GM18511 (cell line): ENCODE results near the gene CCDC136.

Experiments used
- ATAC-seq: cut with Tn5 transposase; IDR thresholded peaks from one replicate; pipeline ENCODE4 v1.9.1; 2021; ENCODE audit warnings: mild to moderate bottlenecking, moderate library complexity; ENCODE audit not compliant: unreplicated experiment

Gene CCDC136

DNA sequence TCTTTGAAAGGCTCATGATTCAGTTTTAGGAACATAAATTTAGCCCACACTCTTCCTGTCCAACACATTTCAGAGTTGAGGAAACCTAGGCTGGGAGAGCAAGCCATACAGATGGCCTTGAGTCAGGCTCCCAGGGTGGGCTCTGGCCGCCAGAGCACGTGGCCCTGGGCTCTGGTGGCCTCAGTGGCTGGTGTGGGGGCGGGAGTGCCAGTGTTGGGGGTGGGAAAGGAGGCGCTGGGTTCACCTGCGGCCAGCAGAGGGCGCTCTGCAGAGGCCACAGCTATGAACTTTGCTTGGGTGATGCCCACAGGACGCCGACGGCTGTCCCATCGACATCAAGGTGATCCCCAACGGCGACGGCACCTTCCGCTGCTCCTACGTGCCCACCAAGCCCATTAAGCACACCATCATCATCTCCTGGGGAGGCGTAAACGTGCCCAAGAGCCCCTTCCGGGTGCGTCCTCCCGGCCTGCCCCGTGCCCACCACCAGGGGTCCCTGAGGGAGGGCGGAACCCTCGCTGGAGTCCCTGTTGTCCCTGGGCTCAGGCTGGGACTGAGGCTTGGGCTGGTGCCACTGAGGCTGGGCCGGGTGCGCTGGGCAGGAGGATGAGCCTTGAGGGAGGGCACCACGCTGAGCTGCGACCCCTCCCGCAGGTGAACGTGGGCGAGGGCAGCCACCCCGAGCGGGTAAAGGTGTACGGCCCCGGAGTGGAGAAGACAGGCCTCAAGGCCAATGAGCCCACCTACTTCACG, 50.3 kb downstream of the CCDC136 start:
- no peak for ATAC-seq

DNA sequence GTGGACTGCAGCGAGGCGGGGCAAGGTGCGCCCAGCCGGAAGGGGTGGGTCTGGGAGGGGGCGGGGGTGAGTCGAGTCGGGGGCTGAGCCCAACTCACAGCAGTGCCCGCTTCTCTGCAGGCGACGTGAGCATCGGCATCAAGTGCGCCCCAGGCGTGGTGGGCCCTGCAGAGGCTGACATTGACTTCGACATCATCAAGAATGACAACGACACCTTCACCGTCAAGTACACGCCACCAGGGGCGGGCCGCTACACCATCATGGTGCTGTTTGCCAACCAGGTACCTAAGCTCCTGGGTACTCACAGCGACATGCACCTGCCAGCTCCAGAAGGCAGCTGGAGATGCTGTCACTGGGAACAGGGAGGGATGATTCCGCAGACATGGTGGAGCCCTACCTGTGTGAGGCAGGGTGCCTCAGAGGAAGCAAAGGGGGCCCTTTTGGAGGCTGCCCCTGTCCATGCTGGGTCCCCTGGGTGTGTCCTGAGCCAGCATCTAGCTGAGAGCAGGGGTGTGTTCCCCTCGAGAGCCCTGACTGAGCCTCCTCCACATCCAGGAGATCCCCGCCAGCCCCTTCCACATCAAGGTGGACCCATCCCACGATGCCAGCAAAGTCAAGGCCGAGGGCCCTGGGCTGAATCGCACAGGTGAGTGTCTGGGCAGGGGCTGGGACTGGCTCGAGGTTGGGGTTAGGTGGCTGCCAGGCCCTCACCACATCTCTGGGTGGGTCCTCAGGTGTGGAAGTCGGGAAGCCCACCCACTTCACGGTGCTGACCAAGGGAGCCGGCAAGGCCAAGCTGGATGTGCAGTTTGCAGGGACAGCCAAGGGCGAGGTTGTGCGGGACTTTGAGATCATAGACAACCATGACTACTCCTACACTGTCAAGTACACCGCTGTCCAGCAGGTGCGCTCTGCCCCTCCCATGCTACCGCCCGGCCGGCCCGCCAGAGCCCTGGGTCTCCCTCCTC, 51.2 kb downstream of the CCDC136 start:
- ATAC-seq = no peak

DNA sequence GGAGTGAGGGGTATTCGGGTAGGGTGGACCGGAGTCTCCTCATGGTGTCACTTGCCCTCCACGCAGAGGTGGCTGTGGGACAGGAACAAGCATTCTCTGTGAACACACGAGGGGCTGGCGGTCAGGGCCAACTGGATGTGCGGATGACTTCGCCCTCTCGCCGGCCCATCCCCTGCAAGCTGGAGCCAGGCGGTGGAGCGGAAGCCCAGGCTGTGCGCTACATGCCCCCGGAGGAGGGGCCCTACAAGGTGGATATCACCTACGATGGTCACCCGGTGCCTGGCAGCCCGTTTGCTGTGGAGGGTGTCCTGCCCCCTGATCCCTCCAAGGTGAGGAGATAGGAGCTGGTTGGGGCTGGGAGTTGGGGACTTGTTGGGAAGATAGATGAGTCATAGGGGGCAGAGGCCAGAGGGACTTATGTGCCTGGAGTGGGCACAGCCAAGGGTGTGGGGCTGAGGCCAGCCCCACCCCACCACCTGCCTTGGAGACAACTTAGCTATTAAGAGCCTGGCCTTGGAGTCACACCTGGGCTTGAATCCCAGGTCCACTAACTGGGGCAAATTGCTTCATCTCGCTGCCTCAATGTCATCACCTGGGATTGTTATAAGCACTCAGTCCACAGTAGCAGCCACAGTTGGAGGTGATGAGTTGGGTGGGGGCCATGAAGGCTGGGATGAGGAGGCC, 52.3 kb downstream of the CCDC136 start:
- ATAC-seq = no peak

DNA sequence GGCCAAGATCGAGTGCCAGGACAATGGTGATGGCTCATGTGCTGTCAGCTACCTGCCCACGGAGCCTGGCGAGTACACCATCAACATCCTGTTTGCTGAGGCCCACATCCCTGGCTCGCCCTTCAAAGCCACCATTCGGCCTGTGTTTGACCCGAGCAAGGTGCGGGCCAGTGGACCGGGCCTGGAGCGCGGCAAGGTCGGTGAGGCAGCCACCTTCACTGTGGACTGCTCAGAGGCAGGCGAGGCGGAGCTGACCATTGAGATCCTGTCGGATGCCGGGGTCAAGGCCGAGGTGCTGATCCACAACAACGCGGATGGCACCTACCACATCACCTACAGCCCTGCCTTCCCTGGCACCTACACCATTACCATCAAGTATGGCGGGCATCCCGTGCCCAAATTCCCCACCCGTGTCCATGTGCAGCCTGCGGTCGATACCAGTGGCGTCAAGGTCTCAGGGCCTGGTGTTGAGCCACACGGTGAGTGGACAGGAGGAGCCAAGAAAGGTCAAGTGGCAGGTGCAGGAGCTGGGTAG, 53.1 kb downstream of the CCDC136 start:
- no peak for ATAC-seq

DNA sequence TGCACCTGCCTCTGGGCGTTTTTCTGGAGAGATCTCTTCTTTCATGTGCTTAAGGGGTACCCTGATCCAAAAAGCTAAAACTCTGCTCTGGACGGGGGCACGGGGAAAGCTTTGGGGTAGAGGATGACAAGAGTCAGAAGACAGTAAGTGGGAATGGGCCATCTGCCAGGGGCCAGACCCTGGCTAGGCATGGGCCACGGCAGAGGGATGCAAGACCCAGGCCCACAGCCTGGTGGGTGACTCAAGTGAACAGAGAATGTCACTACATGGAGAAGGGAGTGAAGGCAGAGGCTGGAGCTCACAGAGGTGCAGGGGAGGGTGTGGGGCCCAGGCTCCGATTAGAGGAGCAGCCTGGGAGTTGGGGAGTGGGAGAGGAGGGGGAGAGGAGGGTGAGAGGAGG, 53.7 kb downstream of the CCDC136 start:
- ATAC-seq = no peak

DNA sequence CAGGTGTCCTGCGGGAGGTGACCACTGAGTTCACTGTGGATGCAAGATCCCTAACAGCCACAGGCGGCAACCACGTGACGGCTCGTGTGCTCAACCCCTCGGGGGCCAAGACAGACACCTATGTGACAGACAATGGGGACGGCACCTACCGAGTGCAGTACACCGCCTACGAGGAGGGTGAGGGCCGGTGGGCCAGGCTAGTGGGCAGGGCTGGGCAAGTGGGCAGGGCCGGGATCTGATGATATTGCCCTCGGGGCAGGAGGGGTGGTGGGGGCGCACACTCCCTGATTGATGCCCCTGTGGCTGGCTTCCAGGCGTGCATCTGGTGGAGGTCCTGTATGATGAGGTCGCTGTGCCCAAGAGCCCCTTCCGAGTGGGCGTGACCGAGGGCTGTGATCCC, 54.2 kb downstream of the CCDC136 start:
- ATAC-seq = no peak

DNA sequence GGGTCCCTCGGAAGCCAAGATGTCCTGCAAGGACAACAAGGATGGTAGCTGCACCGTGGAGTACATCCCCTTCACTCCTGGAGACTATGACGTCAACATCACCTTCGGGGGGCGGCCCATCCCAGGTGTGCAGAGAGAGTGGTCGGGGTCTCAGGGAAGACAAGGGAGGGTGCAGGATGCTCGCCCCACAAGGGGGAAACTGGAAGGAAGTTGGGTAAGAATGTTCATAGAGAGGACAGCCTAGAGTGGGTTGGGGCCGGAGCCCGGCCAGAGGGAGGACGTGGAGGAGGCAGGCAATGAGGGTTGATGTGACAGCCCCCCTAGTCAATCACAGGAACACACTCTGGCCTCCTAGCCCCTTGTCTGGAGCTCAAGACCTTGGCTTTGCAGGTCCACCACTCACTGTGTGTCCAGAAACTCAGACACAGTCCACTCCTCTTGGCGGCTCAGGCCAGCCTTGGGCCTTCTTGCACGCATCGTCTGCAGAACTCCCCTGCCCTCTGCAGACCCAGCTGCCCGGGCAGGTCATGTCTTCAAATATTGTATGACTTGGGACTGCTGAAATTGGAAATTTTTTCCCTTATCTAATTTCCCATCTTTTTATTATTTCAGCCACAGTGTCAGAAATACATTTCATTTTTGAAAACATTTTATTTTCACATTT, 55.1 kb downstream of the CCDC136 start:
- ATAC-seq = no peak

DNA sequence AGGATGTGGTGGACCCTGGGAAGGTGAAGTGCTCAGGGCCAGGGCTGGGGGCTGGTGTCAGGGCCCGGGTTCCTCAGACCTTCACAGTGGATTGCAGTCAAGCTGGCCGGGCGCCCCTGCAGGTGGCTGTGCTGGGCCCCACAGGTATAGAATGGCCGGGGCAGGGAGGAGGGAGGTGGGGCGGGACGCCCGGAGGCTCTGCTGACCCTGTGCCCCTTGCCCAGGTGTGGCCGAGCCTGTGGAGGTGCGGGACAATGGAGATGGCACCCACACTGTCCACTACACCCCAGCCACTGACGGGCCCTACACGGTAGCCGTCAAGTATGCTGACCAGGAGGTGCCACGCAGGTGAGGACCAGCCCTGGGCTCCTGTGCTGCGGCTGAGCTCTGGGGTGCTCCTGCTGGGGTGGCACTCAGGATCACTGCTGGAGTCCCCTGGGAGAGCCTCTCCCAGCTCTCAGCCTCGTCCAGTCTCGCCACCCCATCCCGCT, 56.0 kb downstream of the CCDC136 start:
- no peak for ATAC-seq

DNA sequence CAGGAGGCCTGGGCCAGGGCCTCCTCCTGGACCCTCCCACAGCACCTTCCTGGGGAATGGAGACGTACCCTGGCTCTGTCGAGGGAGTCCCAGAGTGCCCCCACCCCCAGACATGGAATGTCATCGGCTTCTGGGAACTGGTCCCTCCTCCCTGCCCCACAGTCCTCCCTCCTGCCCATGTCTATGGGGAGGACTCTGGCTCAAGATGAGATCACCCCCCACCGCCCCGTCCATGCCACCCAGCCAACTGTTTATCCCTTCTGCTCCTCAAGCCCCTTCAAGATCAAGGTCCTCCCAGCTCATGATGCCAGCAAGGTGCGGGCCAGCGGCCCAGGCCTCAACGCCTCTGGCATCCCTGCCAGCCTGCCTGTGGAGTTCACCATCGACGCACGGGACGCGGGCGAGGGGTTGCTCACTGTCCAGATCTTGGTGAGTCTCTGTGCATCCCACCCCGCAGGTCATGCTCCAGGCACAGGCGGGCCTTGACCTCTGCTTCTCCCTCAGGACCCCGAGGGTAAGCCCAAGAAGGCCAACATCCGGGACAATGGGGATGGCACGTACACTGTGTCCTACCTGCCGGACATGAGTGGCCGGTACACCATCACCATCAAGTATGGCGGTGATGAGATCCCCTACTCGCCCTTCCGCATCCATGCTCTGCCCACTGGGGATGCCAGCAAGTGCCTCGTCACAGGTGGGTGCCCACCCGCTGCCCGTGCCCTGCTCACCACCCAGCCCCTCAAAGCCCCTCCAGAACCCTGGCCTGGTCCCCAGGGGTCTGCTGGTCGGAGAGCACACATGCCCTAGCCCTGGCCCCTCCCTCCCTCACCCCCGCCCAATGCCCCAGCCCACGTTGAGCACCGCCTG, 56.8 kb downstream of the CCDC136 start:
- no peak for ATAC-seq

DNA sequence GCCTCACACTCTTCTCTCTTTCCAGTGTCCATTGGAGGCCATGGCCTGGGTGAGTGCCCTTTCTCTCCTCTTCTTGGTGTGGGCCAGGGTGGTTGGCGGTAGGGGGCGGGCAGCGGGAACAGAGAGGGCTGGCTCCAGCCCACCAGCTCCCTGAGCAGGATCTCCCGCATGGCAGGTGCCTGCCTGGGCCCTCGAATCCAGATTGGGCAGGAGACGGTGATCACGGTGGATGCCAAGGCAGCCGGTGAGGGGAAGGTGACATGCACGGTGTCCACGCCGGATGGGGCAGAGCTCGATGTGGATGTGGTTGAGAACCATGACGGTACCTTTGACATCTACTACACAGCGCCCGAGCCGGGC, 57.4 kb downstream of the CCDC136 start:
- ATAC-seq = no peak

DNA sequence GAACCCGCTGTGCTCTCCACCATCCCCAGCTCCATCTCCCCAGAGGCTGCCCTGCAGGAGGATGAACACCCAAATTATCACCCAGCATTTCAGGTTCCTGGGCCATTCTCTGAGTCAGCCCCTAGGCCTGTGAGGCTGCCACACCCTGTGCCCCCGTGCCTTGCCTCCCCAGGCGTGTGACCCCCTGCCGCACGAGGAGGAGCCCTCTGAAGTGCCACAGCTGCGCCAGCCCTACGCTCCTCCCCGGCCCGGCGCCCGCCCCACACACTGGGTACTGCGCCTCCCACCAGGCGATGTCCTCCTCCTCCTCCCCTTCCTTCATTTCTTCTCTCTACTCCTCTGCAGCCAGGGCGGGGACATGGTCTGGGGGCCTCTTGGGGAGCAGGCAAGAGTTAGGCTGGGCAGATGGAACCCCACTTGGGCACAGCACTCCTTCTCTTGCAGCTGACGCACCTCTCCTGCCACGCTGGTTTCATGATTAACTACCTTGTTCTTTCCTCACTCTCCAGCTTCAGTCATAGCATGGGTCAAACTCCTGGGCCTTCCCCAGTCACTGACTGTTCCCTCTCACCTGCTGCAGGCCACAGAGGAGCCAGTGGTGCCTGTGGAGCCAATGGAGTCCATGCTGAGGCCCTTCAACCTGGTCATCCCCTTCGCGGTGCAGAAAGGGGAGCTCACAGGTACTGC, 58.2 kb downstream of the CCDC136 start:
- no peak for ATAC-seq

DNA sequence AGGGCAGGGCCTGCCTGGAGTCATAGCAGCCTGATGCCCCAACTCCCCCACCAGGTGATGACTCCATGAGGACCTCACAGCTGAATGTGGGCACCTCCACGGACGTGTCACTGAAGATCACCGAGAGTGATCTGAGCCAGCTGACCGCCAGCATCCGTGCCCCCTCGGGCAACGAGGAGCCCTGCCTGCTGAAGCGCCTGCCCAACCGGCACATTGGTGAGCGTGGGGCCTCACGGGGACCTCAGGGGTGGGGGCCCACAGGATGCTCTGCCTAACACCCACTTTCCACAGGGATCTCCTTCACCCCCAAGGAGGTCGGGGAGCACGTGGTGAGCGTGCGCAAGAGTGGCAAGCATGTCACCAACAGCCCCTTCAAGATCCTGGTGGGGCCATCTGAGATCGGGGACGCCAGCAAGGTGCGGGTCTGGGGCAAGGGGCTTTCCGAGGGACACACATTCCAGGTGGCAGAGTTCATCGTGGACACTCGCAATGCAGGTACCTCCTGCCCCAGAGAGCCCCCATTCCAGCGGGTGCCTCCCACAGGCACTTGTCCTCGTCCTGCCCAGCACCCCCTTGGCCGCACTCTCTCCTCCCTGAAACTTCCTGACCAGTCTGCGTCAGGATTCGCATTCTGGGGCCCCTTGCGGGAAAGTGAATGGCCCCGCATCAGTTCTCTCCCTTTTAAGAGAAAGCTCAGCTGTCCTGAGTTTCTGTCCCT, 60.9 kb downstream of the CCDC136 start:
- ATAC-seq = no peak

DNA sequence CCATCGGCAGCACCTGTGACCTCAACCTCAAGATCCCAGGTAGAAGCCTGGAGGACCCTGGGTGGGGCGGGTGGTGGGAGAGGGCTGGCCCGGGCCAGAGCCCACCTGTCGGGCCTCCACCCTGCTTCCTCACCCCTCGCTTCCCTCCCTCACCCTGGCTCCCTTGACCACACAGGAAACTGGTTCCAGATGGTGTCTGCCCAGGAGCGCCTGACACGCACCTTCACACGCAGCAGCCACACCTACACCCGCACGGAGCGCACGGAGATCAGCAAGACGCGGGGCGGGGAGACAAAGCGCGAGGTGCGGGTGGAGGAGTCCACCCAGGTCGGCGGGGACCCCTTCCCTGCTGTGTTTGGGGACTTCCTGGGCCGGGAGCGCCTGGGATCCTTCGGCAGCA, 62.0 kb downstream of the CCDC136 start:
- no peak for ATAC-seq

DNA sequence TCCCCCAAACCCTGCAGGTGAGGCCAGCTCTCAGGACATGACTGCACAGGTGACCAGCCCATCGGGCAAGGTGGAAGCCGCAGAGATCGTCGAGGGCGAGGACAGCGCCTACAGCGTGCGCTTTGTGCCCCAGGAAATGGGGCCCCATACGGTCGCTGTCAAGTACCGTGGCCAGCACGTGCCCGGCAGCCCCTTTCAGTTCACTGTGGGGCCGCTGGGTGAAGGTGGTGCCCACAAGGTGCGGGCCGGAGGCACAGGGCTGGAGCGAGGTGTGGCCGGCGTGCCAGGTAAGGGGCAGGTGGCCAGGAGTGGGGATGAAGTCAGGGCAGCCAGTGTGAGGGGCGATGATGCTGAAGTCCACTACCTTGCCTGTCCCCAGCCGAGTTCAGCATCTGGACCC, 62.6 kb downstream of the CCDC136 start:
- no peak for ATAC-seq

DNA sequence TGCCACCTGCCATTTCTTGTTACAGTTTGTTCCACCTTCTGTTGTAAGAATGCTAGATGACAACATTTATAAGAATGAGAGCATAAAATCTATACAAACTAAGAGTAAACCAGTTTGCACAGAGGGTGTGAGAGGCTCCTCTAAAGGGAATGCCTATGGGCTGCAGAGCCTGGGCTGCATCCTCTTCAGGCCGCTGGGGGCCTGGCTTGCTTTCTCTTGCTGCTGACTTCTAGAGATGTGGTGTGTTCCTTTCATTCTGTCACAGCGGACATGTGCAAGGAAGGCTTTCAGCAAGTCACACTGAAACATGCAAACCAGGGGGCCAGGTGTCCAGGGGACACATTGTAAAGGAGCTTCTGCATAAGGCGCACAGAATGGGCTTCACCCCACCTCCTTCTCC, 63.8 kb downstream of the CCDC136 start:
- ATAC-seq = no peak

DNA sequence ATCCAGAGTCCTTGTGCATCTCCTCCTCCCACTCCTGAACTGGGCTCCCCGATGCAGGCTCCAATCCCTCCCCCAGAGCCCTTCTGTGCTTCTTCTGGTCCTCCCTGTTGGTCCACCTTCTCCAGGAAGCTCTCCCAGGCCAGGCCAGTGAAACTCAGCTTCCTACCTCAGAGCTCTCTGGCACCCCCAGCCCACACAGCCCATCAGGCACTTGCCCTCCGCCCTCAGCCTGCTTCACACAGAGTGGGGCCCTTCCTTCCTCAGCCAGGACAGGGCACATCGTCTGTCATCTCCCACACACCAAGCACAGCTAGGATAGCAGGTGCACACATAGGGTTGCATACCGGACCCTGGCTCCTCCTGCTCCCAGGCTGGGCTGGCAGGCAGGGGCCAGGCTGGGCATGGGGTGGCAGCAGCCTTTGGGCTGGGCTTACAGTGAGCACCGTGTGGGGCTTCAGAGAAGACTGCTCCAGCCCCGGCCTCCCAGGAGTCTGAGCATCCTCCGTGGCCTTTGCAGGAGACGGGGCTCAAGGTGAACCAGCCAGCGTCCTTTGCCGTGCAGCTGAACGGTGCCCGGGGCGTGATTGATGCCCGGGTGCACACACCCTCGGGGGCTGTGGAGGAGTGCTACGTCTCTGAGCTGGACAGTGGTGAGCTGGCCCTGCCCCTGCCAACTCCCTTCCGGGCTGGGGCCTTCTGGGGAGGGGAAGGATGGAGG, 64.4 kb downstream of the CCDC136 start:
- no peak for ATAC-seq

DNA sequence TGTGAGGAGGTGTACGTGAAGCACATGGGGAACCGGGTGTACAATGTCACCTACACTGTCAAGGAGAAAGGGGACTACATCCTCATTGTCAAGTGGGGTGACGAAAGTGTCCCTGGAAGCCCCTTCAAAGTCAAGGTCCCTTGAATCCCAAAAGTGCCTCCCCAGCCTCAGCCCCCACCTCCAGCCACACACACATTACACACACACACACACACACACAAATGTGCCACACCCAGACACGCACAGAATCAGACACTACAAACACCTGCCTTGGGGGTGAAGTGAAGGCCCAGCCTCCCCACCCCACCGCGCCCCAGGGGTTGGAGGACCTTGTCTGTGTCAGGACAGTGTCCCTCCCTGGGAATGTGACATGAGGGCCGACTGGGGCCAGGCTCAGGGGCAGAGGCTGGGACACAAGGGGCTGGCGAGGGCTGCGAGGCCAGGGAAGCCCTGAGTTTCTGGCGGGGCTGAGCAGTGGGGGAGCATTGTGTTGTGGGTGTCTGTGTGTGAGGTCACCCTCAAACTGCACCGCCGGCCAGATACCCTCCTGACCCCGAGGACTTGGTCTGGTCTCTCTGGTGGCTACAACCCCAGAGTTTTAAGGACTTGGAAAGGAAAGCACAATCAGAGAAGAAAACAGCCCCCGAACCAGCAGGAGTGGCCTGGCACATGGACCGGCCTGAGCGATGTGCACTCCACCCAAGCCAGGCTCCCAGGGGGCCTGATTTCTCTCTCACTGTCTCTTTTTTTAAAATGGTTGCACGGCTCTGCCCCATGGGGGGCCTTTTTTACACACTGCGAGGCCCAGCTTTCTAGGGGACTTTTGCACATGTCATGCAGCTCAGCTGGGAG, 66.8 kb downstream of the CCDC136 start:
- ATAC-seq = no peak
